Measurements from ENCODE around the gene CNTNAP2. TPM values are rescaled to one million over a fixed set of nuclear protein-coding genes. Genes with fewer than 3 reads are reported as not detected.

Gene CNTNAP2
- total RNA-seq, 1 donor from 2014 or later, result 0.27 TPM

DNA sequence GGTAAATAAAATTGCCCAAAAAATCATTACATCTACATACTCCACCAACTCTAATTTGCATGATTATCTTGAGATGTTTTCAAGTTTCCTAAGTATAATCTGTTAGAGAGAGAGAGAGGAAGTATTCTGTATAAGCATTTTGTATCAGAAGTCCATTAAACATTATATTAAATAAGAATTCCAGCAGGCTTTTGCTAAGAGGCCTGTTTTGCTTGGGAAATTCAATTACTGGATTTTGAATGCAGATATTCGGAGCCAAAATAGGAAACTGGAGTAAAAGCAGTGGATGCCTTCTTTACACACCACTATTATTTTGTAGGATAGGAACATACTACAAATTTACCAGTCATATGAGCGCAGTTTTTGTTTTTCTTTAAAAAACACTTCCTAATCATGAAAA is 727.8 kb downstream of the CNTNAP2 start:
- Mint-ChIP-seq H3K27ac (ENCODE audit: unreplicated experiment) (no peak overlapping the region), H3K9me3 (ENCODE audit: low read depth) (peaks cover 6% of the 10 kb centered on the region), H3K4me3 (ENCODE audit: unreplicated experiment) (no peak overlapping the region), H3K36me3 (ENCODE audit: low read depth) (peaks cover 1% of the 10 kb centered on the region), H3K27me3 (ENCODE audit: low read depth) (no peaks in the 10 kb centered on the region), H3K4me1 (ENCODE audit: low read depth) (no peaks in the 10 kb centered on the region)
- TF ChIP-seq, protein P1, sequence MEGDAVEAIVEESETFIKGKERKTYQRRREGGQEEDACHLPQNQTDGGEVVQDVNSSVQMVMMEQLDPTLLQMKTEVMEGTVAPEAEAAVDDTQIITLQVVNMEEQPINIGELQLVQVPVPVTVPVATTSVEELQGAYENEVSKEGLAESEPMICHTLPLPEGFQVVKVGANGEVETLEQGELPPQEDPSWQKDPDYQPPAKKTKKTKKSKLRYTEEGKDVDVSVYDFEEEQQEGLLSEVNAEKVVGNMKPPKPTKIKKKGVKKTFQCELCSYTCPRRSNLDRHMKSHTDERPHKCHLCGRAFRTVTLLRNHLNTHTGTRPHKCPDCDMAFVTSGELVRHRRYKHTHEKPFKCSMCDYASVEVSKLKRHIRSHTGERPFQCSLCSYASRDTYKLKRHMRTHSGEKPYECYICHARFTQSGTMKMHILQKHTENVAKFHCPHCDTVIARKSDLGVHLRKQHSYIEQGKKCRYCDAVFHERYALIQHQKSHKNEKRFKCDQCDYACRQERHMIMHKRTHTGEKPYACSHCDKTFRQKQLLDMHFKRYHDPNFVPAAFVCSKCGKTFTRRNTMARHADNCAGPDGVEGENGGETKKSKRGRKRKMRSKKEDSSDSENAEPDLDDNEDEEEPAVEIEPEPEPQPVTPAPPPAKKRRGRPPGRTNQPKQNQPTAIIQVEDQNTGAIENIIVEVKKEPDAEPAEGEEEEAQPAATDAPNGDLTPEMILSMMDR (IDR thresholded peaks at IDR 0.05), result no peak
- DNase-seq (ENCODE audit: low spot score), result no peak

DNA sequence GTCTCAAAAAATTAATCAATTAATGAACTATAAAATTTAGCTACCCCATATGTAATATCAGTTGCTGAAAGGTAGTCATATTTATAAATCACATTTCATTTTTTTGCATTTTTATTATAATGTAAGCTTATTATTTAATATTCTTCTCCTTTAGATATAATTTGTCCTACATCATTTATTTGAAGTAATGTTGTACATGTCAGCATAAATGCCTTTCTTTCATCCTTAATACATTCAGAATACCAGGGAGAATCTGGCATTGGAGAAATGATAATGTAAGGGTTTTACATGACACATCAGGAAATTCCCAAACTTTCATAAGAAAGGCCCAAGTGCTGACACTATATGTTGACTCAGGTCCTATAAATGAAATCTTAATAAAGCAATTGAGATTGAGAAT is 742.1 kb downstream of the CNTNAP2 start:
- no peaks in the 10 kb centered on the region for H3K27me3 Mint-ChIP-seq (ENCODE audit: low read depth)
- TF ChIP-seq, protein P1 (IDR thresholded peaks at IDR 0.05), result no peak
- no peaks in the 10 kb centered on the region for H3K36me3 Mint-ChIP-seq (ENCODE audit: low read depth)
- no peak for DNase-seq (ENCODE audit: low spot score)
- no peak overlapping the region for H3K4me3 Mint-ChIP-seq (ENCODE audit: unreplicated experiment)
- no peaks in the 10 kb centered on the region for H3K9me3 Mint-ChIP-seq (ENCODE audit: low read depth)
- H3K4me1 Mint-ChIP-seq (ENCODE audit: low read depth), result peaks cover 4% of the 10 kb centered on the region
- no peak overlapping the region for H3K27ac Mint-ChIP-seq (ENCODE audit: unreplicated experiment)

- Mint-ChIP-seq H3K27me3 (ENCODE audit: low read depth) (no peaks in the 10 kb centered on the region), H3K4me3 (ENCODE audit: unreplicated experiment) (no peak overlapping the region), H3K4me1 (ENCODE audit: low read depth) (peaks cover 4% of the 10 kb centered on the region), H3K9me3 (ENCODE audit: low read depth) (no peaks in the 10 kb centered on the region), H3K36me3 (ENCODE audit: low read depth) (no peaks in the 10 kb centered on the region), H3K27ac (ENCODE audit: unreplicated experiment) (no peak overlapping the region)
- TF ChIP-seq, protein P1 (IDR thresholded peaks at IDR 0.05), result no peak
- DNase-seq (ENCODE audit: low spot score), result no peak
Observed at GRCh38 chr7:146861701-146862100, 745.1 kb downstream of the CNTNAP2 start.

DNA sequence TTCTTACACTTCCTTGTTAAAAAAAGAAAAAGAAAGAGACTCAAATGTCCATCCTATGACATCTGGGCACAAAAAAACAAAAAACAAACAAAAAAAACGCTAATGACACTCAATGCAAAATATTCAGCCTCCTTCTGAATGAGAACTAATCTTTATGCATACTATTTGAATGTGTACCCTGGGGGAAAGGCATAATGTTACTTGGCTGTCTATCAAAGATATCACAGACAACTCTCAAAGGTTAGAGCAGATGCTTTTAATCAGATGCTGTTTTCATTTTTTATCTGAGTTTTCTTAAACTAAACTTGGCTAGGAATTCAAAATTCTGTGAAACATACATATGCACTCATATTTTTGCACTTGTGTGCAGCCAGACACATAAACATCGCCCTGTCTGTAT is 745.8 kb downstream of the CNTNAP2 start:
- TF ChIP-seq, protein P1 (IDR thresholded peaks at IDR 0.05), result no peak
- no peak overlapping the region for H3K27ac Mint-ChIP-seq (ENCODE audit: unreplicated experiment)
- no peaks in the 10 kb centered on the region for H3K27me3 Mint-ChIP-seq (ENCODE audit: low read depth)
- H3K36me3 Mint-ChIP-seq (ENCODE audit: low read depth), result no peaks in the 10 kb centered on the region
- no peak for DNase-seq (ENCODE audit: low spot score)
- H3K4me3 Mint-ChIP-seq (ENCODE audit: unreplicated experiment), result no peak overlapping the region
- peaks cover 4% of the 10 kb centered on the region for H3K4me1 Mint-ChIP-seq (ENCODE audit: low read depth)
- no peaks in the 10 kb centered on the region for H3K9me3 Mint-ChIP-seq (ENCODE audit: low read depth)

- peaks cover 4% of the 10 kb centered on the region for H3K4me1 Mint-ChIP-seq (ENCODE audit: low read depth)
- no peak overlapping the region for H3K4me3 Mint-ChIP-seq (ENCODE audit: unreplicated experiment)
- H3K9me3 Mint-ChIP-seq (ENCODE audit: low read depth), result peaks cover 10% of the 10 kb centered on the region
- TF ChIP-seq, protein P1 (IDR thresholded peaks at IDR 0.05), result no peak
- H3K27me3 Mint-ChIP-seq (ENCODE audit: low read depth), result no peaks in the 10 kb centered on the region
- no peaks in the 10 kb centered on the region for H3K36me3 Mint-ChIP-seq (ENCODE audit: low read depth)
- DNase-seq (ENCODE audit: low spot score), result no peak
- H3K27ac Mint-ChIP-seq (ENCODE audit: unreplicated experiment), result no peak overlapping the region
Observed at GRCh38 chr7:146864644-146865043, 748.0 kb downstream of the CNTNAP2 start.
